ENCODE results near the gene LRRC14B.

- TF ChIP-seq CTCF (conservative IDR thresholded peaks at IDR 0.05; ENCODE audit: low read depth, low read length) (no peak), EZH2 (IDR thresholded peaks at IDR 0.05; ENCODE audit: borderline replicate concordance, low read depth, low read length, poor library complexity, severe bottlenecking) (no peak)
Measured at GRCh38 chr5:192970-193831, 1.9 kb downstream of the LRRC14B start.

Measured in A673 (cell line).